A673 (cell line): ENCODE data around the gene KANSL1.

Source experiments
- CTCF ChIP-seq: fragments of 300-800, 200-600 bp; sonication (generic); conservative IDR thresholded peaks from 2 replicates; pipeline ENCODE4 v1.5.1; 2017; ENCODE audit warnings: low read depth, mild to moderate bottlenecking, antibody characterized with exemption, low read length, moderate library complexity, mixed read lengths
- EZH2 ChIP-seq: fragments of 200-600 bp; sonication (generic); IDR thresholded peaks from 2 replicates; pipeline ENCODE4 v1.6.1; 2017; ENCODE audit warnings: borderline replicate concordance, low read depth, mild to moderate bottlenecking, mixed read lengths, antibody characterized with exemption, low read length; ENCODE audit not compliant: poor library complexity, severe bottlenecking

- TF ChIP-seq CTCF (no peak), EZH2 (no peak)
Measured at GRCh38 chr17:46029627-46030026, 163.6 kb downstream of the KANSL1 start.
